Neural cell (in vitro differentiated cells): ENCODE data around the gene CAMK2A. TPM values are rescaled to one million over a fixed set of nuclear protein-coding genes. Genes with fewer than 3 reads are reported as not detected.

Experiments used
- H2AFZ ChIP-seq: fragments of 200-600, 300-800 bp; sonication (generic), shearing (Covaris generic); 2 replicates; pipeline ENCODE4 v1.6.0; 2014; ENCODE audit warnings: low read depth, mild to moderate bottlenecking, antibody characterized with exemption, low read length, moderate library complexity
- H3F3A ChIP-seq: fragments of 200-600 bp; shearing (Covaris generic); 2 replicates; pipeline ENCODE4 v1.6.1; 2016; ENCODE audit warnings: mild to moderate bottlenecking, moderate library complexity, mixed read lengths, antibody characterized with exemption, low read length; ENCODE audit not compliant: insufficient read depth, poor library complexity, severe bottlenecking
- H3K27ac ChIP-seq: fragments of 200-600, 300-800 bp; sonication (generic), shearing (Covaris generic); 2 replicates; pipeline ENCODE4 v1.5.1; 2014; ENCODE audit warnings: mild to moderate bottlenecking, low read length, moderate library complexity
- H3K27me3 ChIP-seq: fragments of 300-800, 200-600 bp; sonication (generic), shearing (Covaris generic); 2 replicates; pipeline ENCODE4 v1.6.0; 2014; ENCODE audit warnings: mild to moderate bottlenecking, low read depth, low read length, moderate library complexity; ENCODE audit not compliant: insufficient read depth
- H3K36me3 ChIP-seq: fragments of 300-800, 200-600 bp; sonication (generic), shearing (Covaris generic); 2 replicates; pipeline ENCODE4 v1.5.1; 2014; ENCODE audit warnings: mild to moderate bottlenecking, antibody characterized with exemption, low read length, moderate library complexity; ENCODE audit not compliant: insufficient read depth
- H3K4me2 ChIP-seq: fragments of 300-800, 200-600 bp; sonication (generic), shearing (Covaris generic); 2 replicates; pipeline ENCODE4 v1.6.0; 2014; ENCODE audit warnings: mild to moderate bottlenecking, low read length
- H3K4me3 ChIP-seq: fragments of 300-800, 200-600 bp; sonication (generic), shearing (Covaris generic); 2 replicates; pipeline ENCODE4 v1.5.1; 2014; ENCODE audit warnings: mild to moderate bottlenecking, low read length, moderate library complexity
- H3K79me2 ChIP-seq: fragments of 200-600 bp; shearing (Covaris generic); replicated peaks from 2 replicates; pipeline ENCODE4 v1.6.0; 2014; ENCODE audit warnings: mild to moderate bottlenecking, low read length, moderate library complexity; ENCODE audit not compliant: insufficient read depth
- H3K9ac ChIP-seq: fragments of 300-800, 200-600 bp; sonication (generic), shearing (Covaris generic); 2 replicates; pipeline ENCODE4 v1.6.1; 2016; ENCODE audit warnings: mild to moderate bottlenecking, low read length, mixed read lengths
- H3K9me2 ChIP-seq: fragments of 200-600 bp; shearing (Covaris generic); 2 replicates; pipeline ENCODE4 v1.6.1; 2016; ENCODE audit warnings: mild to moderate bottlenecking, low read length, mixed read lengths; ENCODE audit not compliant: insufficient read depth
- H3K9me3 ChIP-seq: fragments of 200-600, 300-800 bp; sonication (generic), shearing (Covaris generic); 2 replicates; pipeline ENCODE4 v1.6.1; 2016; ENCODE audit warnings: mild to moderate bottlenecking, mixed run types, low read length, moderate library complexity, mixed read lengths
- H4K20me1 ChIP-seq: fragments of 200-600 bp; shearing (Covaris generic); 2 replicates; pipeline ENCODE4 v1.6.1; 2016; ENCODE audit warnings: mild to moderate bottlenecking, mixed run types; ENCODE audit not compliant: insufficient read depth
- EP300 ChIP-seq: fragments of 450-650 bp; conservative IDR thresholded peaks from 2 replicates; pipeline ENCODE4 v1.6.1; 2014; ENCODE audit warnings: antibody characterized with exemption, mild to moderate bottlenecking, moderate library complexity; ENCODE audit not compliant: poor library complexity, severe bottlenecking
- EZH2 ChIP-seq: fragments of 200-600, 300-800 bp; shearing (Covaris generic), sonication (generic); IDR thresholded peaks from 2 replicates; pipeline ENCODE4 v1.6.1; 2014; ENCODE audit warnings: antibody characterized with exemption, low read length, borderline replicate concordance, mild to moderate bottlenecking; ENCODE audit not compliant: insufficient read depth, poor library complexity, severe bottlenecking
- MXI1 ChIP-seq: fragments of 450-650 bp; conservative IDR thresholded peaks from 2 replicates; pipeline ENCODE4 v1.6.1; 2014; ENCODE audit warnings: antibody characterized with exemption, mild to moderate bottlenecking; ENCODE audit not compliant: poor library complexity, severe bottlenecking
- POLR2AphosphoS5 ChIP-seq: IDR thresholded peaks from 2 replicates; pipeline ENCODE4 v1.6.1; 2012
- RAD21 ChIP-seq: fragments of 450-650 bp; conservative IDR thresholded peaks from 2 replicates; pipeline ENCODE4 v1.6.1; 2014; ENCODE audit warnings: antibody characterized with exemption, mild to moderate bottlenecking, moderate library complexity
- SMC3 ChIP-seq: fragments of 450-650 bp; conservative IDR thresholded peaks from 2 replicates; pipeline ENCODE4 v1.6.1; 2014; ENCODE audit warnings: antibody characterized with exemption, mild to moderate bottlenecking, moderate library complexity; ENCODE audit not compliant: poor library complexity
- polyA plus RNA-seq: library from polyadenylated mRNA; depleted of rRNA; stranded (reverse); fragments of >200 nt; gene quantifications from 2 replicates; pipeline ENCODE4 v1.2.3, GENCODE V29; 2014
- TF ChIP-seq, protein P1 (sequence below): IDR thresholded peaks from 2 replicates; pipeline ENCODE4 v1.6.1; 2012; ENCODE audit warnings: borderline replicate concordance
- TF ChIP-seq, protein P2 (sequence below): fragments of 450-650 bp; IDR thresholded peaks from 2 replicates; pipeline ENCODE4 v1.5.1; 2014; ENCODE audit warnings: antibody characterized with exemption, mild to moderate bottlenecking, moderate library complexity; ENCODE audit not compliant: poor library complexity, severe bottlenecking

CAMK2A gene
- polyA plus RNA-seq, 1 donor from 2014 or later: 61.7 TPM

DNA sequence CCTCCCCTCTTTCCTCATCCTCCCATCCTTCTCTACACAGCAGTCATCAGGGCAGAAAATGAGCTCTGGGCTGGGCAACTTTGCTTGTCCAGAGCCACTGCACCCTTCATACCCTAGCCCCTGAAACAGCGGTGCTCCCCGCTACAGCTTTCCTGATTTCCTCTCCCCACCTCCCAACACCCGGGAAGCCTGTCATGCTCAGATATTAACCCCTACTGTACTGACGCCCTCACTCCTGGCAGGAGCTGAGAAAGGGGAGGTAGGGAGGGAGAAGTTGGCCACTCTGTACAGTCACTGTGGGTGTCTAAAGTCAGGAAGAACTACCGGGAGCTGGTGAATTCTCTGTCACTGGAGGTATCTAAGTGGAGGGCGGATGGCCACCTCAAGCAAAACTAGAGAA lies 782 bp downstream of the CAMK2A start:
- H3K4me3 ChIP-seq: peak overlapping the region; percentile 81

GRCh38 chr5:150288361-150288760 lies 1.2 kb downstream of the CAMK2A start:
- Histone ChIP-seq H3K9ac (peak overlapping the region; percentile 77), H3K9me2 (no peaks in the 10 kb centered on the region), H3K36me3 (no peaks in the 10 kb centered on the region), H3K27ac (peak overlapping the region; percentile 98), H3F3A (no peaks in the 10 kb centered on the region), H3K27me3 (no peaks in the 10 kb centered on the region), H3K4me2 (peak overlapping the region; percentile 99), H2AFZ (no peak overlapping the region), H3K9me3 (no peaks in the 10 kb centered on the region), H3K79me2 (peaks cover 46% of the 10 kb centered on the region), H3K4me3 (peak overlapping the region; percentile 81), H4K20me1 (no peaks in the 10 kb centered on the region)
- TF ChIP-seq EZH2: no peak
- TF ChIP-seq POLR2AphosphoS5: no peak
- no peak for TF ChIP-seq RAD21
- TF ChIP-seq, protein P1, sequence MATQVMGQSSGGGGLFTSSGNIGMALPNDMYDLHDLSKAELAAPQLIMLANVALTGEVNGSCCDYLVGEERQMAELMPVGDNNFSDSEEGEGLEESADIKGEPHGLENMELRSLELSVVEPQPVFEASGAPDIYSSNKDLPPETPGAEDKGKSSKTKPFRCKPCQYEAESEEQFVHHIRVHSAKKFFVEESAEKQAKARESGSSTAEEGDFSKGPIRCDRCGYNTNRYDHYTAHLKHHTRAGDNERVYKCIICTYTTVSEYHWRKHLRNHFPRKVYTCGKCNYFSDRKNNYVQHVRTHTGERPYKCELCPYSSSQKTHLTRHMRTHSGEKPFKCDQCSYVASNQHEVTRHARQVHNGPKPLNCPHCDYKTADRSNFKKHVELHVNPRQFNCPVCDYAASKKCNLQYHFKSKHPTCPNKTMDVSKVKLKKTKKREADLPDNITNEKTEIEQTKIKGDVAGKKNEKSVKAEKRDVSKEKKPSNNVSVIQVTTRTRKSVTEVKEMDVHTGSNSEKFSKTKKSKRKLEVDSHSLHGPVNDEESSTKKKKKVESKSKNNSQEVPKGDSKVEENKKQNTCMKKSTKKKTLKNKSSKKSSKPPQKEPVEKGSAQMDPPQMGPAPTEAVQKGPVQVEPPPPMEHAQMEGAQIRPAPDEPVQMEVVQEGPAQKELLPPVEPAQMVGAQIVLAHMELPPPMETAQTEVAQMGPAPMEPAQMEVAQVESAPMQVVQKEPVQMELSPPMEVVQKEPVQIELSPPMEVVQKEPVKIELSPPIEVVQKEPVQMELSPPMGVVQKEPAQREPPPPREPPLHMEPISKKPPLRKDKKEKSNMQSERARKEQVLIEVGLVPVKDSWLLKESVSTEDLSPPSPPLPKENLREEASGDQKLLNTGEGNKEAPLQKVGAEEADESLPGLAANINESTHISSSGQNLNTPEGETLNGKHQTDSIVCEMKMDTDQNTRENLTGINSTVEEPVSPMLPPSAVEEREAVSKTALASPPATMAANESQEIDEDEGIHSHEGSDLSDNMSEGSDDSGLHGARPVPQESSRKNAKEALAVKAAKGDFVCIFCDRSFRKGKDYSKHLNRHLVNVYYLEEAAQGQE: no peak
- TF ChIP-seq, protein P2, sequence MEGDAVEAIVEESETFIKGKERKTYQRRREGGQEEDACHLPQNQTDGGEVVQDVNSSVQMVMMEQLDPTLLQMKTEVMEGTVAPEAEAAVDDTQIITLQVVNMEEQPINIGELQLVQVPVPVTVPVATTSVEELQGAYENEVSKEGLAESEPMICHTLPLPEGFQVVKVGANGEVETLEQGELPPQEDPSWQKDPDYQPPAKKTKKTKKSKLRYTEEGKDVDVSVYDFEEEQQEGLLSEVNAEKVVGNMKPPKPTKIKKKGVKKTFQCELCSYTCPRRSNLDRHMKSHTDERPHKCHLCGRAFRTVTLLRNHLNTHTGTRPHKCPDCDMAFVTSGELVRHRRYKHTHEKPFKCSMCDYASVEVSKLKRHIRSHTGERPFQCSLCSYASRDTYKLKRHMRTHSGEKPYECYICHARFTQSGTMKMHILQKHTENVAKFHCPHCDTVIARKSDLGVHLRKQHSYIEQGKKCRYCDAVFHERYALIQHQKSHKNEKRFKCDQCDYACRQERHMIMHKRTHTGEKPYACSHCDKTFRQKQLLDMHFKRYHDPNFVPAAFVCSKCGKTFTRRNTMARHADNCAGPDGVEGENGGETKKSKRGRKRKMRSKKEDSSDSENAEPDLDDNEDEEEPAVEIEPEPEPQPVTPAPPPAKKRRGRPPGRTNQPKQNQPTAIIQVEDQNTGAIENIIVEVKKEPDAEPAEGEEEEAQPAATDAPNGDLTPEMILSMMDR: no peak
- no peak for TF ChIP-seq EP300
- no peak for TF ChIP-seq MXI1

More for the DNA sequence above, 782 bp downstream of the CAMK2A start:
- H2AFZ ChIP-seq: no peak overlapping the region
- no peaks in the 10 kb centered on the region for H3K27me3 ChIP-seq
- no peaks in the 10 kb centered on the region for H4K20me1 ChIP-seq
- TF ChIP-seq RAD21: peak; percentile 41
- TF ChIP-seq, protein P1: no peak
- TF ChIP-seq SMC3: peak; percentile 44
- peak overlapping the region; percentile 77 for H3K9ac ChIP-seq
- H3K36me3 ChIP-seq: no peaks in the 10 kb centered on the region
- H3K4me2 ChIP-seq: peak overlapping the region; percentile 99
- H3K79me2 ChIP-seq: peaks cover 46% of the 10 kb centered on the region
- H3K27ac ChIP-seq: peak overlapping the region; percentile 98
- no peaks in the 10 kb centered on the region for H3K9me3 ChIP-seq
- no peaks in the 10 kb centered on the region for H3F3A ChIP-seq
- H3K9me2 ChIP-seq: no peaks in the 10 kb centered on the region
